GM21423 (cell line): ENCODE measurements around the gene BCAM.
A peak's percentile ranks its signal among the peaks of the same experiment; 100 is the strongest.
"Not testable (repeated sequence)": the region's sequence is repeated elsewhere in the genome, so short reads cannot be mapped to it uniquely, and the experiment has no call there.

Experiments used
- ATAC-seq: cut with Tn5 transposase; IDR thresholded peaks from one replicate; pipeline ENCODE4 v1.9.1; 2021; ENCODE audit warnings: mild to moderate bottlenecking, moderate library complexity; ENCODE audit not compliant: unreplicated experiment

Gene BCAM, protein sequence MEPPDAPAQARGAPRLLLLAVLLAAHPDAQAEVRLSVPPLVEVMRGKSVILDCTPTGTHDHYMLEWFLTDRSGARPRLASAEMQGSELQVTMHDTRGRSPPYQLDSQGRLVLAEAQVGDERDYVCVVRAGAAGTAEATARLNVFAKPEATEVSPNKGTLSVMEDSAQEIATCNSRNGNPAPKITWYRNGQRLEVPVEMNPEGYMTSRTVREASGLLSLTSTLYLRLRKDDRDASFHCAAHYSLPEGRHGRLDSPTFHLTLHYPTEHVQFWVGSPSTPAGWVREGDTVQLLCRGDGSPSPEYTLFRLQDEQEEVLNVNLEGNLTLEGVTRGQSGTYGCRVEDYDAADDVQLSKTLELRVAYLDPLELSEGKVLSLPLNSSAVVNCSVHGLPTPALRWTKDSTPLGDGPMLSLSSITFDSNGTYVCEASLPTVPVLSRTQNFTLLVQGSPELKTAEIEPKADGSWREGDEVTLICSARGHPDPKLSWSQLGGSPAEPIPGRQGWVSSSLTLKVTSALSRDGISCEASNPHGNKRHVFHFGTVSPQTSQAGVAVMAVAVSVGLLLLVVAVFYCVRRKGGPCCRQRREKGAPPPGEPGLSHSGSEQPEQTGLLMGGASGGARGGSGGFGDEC

GRCh38 chr19:44808463-44809371 is at the start of gene BCAM:
Gene BCAM (plus strand): TSS chr19:44809103. CDS start chr19:44809125, 22 bp downstream.
- ATAC-seq = no peak

DNA sequence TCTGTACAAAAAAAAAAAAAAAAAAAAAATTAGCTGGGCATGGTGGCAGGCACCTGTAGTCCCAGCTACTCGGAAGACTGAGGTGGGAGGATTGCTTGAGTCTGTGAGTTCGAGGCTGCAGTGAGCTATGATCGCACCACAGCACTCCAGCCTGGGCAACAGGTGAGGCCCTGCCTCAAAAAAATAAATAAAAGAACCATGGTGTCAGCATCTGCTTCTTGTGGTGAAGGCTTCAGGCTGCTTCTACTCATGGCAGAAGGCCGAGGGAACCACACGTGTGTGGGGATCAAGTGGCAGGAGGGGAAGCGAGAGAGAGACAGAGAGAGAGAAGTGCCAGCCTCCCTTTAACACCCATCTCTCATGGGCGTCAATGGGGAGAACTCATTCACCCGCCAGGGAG is 46.9 kb upstream of the BCAM start:
- no peak for ATAC-seq

- no peak for ATAC-seq
These were observed 43.6 kb upstream of the BCAM start for GRCh38 chr19:44765033-44765948.

DNA sequence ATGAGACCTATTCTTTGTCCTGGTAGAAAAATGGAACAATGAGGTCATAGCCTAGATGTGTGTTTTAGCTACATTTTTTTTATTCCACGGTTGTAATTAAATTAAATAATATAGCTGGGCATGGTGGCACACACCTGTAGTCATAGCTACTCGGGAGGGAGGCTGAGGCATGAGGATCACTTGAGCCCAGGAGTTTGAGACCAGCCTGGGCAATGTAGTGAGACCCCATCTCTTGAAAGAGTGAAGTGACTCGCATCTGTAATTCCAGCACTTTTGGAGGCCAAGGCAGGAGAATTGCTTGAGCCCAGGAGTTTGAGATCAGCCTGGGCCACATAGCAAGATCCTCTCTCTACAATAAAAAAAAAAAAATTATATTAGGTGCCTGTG is 43.0 kb upstream of the BCAM start:
- ATAC-seq = no peak

DNA sequence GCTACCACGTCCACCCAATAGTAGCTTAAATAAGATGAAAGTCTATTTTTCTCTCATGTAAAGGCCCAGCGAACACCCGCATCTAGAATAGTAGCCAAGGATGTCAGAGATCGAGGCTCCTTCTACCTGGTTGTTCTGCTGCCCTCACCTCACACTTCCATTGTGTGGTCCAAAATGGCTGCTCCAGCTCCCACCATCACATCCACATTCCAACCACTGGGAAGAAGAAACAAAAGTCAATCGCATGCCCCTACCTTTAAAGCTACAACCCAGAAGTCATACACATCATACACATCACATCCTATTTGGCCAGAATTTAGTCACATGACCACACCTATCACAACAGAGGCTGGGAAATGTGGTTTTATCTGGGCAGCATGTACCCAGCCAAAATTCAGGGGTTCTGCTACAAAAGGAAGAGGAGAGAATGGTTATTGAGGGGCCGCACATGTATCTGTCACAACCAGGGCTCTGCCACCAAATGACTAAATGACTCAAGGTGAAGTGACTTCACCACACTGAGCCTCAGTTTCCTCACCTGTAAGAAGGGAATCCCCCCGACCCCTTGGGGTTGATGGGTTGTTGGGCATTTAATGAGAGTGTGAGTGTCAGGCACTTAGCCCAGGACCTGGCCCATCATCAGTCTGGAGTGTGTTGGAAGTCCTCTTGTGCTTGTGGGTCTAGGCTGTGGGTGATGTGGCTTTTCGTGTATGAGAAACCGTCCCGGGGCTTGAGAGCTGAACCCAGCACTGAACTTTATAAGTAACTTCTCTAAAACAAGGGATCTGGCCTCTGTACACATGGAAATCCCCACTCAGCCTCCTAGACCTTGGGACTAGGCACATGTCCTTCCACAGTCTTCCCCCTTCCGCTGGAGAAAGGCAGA is 41.4 kb upstream of the BCAM start:
- ATAC-seq = no peak

DNA sequence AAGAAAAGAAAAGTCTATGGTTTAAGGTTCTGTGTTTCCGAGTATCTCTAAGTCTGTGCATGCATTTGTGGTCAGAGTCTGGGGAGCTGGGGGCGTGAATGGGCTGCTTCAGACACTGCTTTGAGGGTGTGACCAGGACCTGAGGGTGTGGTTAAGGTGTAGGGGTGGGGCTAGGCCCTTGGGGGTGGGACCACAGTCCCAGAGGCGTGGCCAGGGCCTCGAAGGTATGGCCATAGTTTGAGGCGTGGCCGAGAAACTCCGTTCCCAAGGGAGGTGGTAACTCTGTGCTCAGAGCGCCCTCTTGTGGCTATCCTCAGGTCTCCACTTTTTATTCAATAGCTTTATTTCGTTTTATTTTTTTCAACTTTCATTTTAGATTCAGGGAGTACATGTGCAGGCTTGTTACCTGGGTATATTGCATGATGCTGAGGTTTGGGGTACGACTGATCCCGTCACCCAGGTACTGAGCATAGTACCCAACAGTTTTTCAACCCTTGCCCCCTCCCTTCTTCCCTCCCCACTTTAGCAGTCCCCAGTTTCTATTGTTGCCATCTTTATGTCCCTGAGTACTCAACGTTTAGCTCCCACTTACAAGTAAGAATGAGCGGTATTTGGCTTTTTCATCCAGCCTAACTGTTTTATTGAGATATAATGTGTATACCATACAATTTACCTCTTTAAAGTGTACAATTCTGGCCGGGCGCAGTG is 38.2 kb upstream of the BCAM start:
- peak; percentile 97 for ATAC-seq

DNA sequence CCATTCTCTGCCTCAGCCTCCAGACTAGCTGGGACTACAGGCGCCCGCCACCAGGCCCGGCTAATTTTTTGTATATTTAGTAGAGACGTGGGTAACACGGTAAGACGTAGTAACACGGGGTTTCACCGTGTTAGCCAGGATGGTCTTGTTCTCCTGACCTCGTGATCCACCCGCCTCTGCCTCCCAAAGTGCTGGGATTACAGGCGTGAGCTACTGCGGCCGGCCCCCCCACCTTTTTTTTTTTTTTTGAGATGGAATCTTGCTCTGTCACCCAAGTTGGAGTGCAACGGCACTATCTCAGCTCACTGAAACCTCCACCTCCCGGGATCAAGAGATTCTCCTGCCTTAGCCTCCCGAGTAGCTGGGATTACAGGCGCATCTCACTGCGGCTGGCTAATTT is 36.8 kb upstream of the BCAM start:
- ATAC-seq = not testable (repeated sequence)

- ATAC-seq = no peak
These were observed 35.9 kb upstream of the BCAM start for GRCh38 chr19:44772959-44773358.

- no peak for ATAC-seq
These were observed 33.1 kb upstream of the BCAM start for GRCh38 chr19:44775676-44776240.

DNA sequence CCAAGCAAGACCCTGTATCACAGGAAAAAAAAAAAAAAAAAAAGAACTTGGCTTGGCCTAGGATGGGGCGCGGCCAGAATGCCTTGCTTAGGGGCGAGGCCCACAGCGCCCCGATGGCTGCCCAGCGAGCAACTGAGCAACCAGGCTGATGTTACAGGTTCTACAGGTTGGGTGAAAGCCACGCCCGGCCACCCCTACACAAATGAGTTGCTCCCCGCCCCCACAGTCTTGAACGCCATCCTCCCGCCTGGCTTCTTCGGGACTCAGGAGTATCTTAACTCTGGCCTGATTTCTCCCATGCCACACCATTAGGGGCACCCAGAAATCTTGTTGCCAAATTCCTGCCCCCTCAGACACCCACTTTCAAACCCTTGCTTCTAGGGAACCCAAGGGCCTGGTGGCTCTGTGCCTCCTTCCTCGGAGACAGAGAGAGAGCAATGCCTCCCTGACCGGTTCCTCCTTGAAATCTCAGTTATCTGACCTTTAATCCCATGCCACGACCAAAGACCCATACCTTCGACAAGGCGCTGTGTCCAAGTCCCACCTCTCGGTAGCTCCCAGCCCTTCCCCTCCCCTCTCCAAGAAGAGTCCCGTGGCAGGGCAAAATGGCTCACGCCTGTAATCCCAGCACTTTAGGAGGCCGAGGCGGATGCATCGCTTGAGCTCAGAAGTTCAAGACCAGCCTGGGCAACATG is 32.4 kb upstream of the BCAM start:
- ATAC-seq = no peak

- no peak for ATAC-seq
These were observed 31.1 kb upstream of the BCAM start, which contains the start of gene CBLC for GRCh38 chr19:44777715-44778347. Gene CBLC (plus strand): TSS chr19:44777890. CDS start chr19:44777932, 42 bp downstream.

- ATAC-seq = no peak
These were observed 29.8 kb upstream of the BCAM start for GRCh38 chr19:44779150-44779549.

GRCh38 chr19:44781694-44782093 is 27.2 kb upstream of the BCAM start:
- not testable (repeated sequence) for ATAC-seq

DNA sequence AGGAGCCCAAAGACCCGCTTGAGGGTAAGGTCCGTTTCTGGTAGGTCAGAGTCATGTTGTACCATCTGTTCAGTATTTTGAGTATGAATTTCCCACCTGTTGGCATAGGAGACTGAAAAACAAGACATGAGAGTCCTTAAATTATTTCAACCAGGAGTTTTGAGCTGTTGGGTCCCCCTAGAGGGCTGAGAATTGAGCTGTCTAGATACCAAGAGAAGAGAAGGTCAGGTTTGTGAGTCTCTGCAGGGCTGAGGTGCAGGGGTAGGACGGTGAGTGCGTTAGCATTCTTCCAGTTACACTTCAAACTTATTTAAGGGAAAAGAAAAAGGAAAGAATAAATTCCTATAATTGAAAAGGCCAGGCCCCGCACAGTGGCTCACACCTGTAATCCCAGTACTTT is 26.2 kb upstream of the BCAM start:
- no peak for ATAC-seq

DNA sequence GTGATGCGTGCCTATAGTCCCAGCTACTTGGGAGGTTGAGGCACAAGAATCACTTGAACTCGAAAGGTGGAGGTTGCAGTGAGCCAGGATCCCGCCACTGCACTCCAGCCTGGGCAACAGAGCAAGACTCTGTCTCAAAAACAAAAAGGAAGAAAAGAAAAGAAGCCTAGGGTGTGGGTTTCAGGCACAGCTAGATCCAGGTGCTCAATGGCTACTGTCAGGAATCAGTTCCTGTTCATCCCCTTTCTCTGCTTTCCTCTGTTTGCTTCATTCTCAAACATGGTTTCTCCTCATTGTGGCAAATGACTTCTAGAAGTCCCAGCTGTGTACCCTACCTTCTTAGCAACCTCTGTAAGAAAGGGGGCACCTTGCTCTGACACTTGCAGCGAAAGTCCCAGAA is 25.4 kb upstream of the BCAM start:
- no peak for ATAC-seq

GRCh38 chr19:44785271-44785670 is 23.6 kb upstream of the BCAM start:
- ATAC-seq = no peak

GRCh38 chr19:44785993-44786392 is 22.9 kb upstream of the BCAM start:
- no peak for ATAC-seq
